ENCODE results near the gene GSE1. TPM values are rescaled to one million over a fixed set of nuclear protein-coding genes. Genes with fewer than 3 reads are reported as not detected.

GSE1 gene
- total and polyA plus RNA-seq, 2 experiments from 2014 or later, result 32.4 to 135 TPM

- TF ChIP-seq, protein P1, sequence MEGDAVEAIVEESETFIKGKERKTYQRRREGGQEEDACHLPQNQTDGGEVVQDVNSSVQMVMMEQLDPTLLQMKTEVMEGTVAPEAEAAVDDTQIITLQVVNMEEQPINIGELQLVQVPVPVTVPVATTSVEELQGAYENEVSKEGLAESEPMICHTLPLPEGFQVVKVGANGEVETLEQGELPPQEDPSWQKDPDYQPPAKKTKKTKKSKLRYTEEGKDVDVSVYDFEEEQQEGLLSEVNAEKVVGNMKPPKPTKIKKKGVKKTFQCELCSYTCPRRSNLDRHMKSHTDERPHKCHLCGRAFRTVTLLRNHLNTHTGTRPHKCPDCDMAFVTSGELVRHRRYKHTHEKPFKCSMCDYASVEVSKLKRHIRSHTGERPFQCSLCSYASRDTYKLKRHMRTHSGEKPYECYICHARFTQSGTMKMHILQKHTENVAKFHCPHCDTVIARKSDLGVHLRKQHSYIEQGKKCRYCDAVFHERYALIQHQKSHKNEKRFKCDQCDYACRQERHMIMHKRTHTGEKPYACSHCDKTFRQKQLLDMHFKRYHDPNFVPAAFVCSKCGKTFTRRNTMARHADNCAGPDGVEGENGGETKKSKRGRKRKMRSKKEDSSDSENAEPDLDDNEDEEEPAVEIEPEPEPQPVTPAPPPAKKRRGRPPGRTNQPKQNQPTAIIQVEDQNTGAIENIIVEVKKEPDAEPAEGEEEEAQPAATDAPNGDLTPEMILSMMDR (conservative IDR thresholded peaks at IDR 0.05; ENCODE audit: low read depth in 2 of 2), result no peak
- TF ChIP-seq NANOG (IDR thresholded peaks at IDR 0.05; ENCODE audit: borderline replicate concordance), result no peak
- TF ChIP-seq CREB1 (CRISPR knock-in tag; IDR thresholded peaks at IDR 0.05; ENCODE audit: low read depth), result no peak
- TF ChIP-seq ZNF114 (CRISPR knock-in tag; IDR thresholded peaks at IDR 0.05), result no peak
- TF ChIP-seq JUNB (IDR thresholded peaks at IDR 0.05; ENCODE audit: unreplicated experiment), result no peak
- TF ChIP-seq EZH2 (IDR thresholded peaks at IDR 0.05; ENCODE audit: low read depth, unreplicated experiment), result no peak
- TF ChIP-seq STAT1 (IDR thresholded peaks at IDR 0.05; ENCODE audit: unreplicated experiment), result no peak
- no peak for TF ChIP-seq POLR2AphosphoS5 (IDR thresholded peaks at IDR 0.05; ENCODE audit: low read depth)
Observed at GRCh38 chr16:85657267-85657650, 44.1 kb downstream of the GSE1 start (continued).

DNA sequence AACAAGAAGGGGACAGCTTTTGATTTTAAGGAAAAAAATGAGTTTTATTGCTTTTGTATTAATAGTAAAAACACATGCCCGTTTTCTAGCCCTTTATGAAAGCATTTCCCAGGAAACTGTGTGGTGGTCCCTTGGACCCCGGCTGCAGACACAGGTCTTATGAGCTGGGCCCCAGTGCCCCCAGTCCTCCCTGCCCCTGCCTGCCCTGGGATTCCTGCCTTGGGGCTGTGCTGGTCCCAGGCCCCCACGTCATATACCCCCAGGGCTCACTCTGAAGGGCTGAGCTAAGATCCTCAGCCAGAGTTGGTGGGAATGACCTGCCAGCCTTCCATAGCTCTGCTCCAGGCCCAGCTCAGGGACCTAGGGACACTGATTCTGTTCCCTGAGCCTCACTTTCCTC, 44.9 kb downstream of the GSE1 start:
- Mint-ChIP-seq H3K9me3 (no peaks in the 10 kb centered on the region; the same call in 2 of the 3 replicates), H3K27me3 (ENCODE audit: insufficient read depth, low read depth, poor library complexity) (peaks cover 14% of the 10 kb centered on the region), H3K4me3 (no peak overlapping the region), H3K4me1 (peaks cover 4% of the 10 kb centered on the region; the same call in 1 of the 3 replicates), H3K36me3 (ENCODE audit: low read depth) (peaks cover 83% of the 10 kb centered on the region), H3K27ac (no peak overlapping the region)
- Histone ChIP-seq H3F3A (replicated peaks; ENCODE audit: low read depth) (peaks cover 28% of the 10 kb centered on the region), H3K27me3 (ENCODE audit: insufficient read depth) (no peaks in the 10 kb centered on the region), H3K27ac (ENCODE audit: low read depth) (no peak overlapping the region), H3K4me1 (ENCODE audit: insufficient read depth) (no peaks in the 10 kb centered on the region), H3K79me2 (replicated peaks; ENCODE audit: insufficient read depth) (no peaks in the 10 kb centered on the region), H3K36me3 (ENCODE audit: insufficient read depth) (peaks cover 15% of the 10 kb centered on the region; the same call in 1 of the 2 replicates), H4K20me1 (replicated peaks; ENCODE audit: insufficient read depth) (peaks cover 9% of the 10 kb centered on the region; the same call in 1 of the 2 replicates), H3K4me3 (no peak overlapping the region), H3K4me2 (no peak overlapping the region), H2AFZ (no peak overlapping the region), H3K9me2 (ENCODE audit: insufficient read depth) (no peaks in the 10 kb centered on the region)
- ATAC-seq, result no peak
- no peak for DNase-seq (ENCODE audit: low spot score)
- TF ChIP-seq NANOG (IDR thresholded peaks at IDR 0.05; ENCODE audit: borderline replicate concordance) (no peak), EZH2 (IDR thresholded peaks at IDR 0.05; ENCODE audit: low read depth, unreplicated experiment) (no peak), ZNF331 (CRISPR knock-in tag; IDR thresholded peaks at IDR 0.05; ENCODE audit: low read depth) (no peak), EZH2phosphoT487 (IDR thresholded peaks at IDR 0.05; ENCODE audit: unreplicated experiment) (no peak), ETS1 (IDR thresholded peaks at IDR 0.05) (no peak), ZNF114 (CRISPR knock-in tag; IDR thresholded peaks at IDR 0.05) (no peak), STAT1 (IDR thresholded peaks at IDR 0.05; ENCODE audit: unreplicated experiment) (no peak)
- TF ChIP-seq, protein P2, sequence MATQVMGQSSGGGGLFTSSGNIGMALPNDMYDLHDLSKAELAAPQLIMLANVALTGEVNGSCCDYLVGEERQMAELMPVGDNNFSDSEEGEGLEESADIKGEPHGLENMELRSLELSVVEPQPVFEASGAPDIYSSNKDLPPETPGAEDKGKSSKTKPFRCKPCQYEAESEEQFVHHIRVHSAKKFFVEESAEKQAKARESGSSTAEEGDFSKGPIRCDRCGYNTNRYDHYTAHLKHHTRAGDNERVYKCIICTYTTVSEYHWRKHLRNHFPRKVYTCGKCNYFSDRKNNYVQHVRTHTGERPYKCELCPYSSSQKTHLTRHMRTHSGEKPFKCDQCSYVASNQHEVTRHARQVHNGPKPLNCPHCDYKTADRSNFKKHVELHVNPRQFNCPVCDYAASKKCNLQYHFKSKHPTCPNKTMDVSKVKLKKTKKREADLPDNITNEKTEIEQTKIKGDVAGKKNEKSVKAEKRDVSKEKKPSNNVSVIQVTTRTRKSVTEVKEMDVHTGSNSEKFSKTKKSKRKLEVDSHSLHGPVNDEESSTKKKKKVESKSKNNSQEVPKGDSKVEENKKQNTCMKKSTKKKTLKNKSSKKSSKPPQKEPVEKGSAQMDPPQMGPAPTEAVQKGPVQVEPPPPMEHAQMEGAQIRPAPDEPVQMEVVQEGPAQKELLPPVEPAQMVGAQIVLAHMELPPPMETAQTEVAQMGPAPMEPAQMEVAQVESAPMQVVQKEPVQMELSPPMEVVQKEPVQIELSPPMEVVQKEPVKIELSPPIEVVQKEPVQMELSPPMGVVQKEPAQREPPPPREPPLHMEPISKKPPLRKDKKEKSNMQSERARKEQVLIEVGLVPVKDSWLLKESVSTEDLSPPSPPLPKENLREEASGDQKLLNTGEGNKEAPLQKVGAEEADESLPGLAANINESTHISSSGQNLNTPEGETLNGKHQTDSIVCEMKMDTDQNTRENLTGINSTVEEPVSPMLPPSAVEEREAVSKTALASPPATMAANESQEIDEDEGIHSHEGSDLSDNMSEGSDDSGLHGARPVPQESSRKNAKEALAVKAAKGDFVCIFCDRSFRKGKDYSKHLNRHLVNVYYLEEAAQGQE (IDR thresholded peaks at IDR 0.05; ENCODE audit: unreplicated experiment), result no peak
- TF ChIP-seq, protein P1 (conservative IDR thresholded peaks at IDR 0.05; ENCODE audit: low read depth in 2 of 2), result no peak
